ENCODE measurements around the gene TOMM70. TPM values are rescaled to one million over a fixed set of nuclear protein-coding genes. Genes with fewer than 3 reads are reported as not detected.

TOMM70 gene
- total RNA-seq, 3 donors from 2014 or later = 37.4 to 50.4 (median 44.2) TPM

DNA sequence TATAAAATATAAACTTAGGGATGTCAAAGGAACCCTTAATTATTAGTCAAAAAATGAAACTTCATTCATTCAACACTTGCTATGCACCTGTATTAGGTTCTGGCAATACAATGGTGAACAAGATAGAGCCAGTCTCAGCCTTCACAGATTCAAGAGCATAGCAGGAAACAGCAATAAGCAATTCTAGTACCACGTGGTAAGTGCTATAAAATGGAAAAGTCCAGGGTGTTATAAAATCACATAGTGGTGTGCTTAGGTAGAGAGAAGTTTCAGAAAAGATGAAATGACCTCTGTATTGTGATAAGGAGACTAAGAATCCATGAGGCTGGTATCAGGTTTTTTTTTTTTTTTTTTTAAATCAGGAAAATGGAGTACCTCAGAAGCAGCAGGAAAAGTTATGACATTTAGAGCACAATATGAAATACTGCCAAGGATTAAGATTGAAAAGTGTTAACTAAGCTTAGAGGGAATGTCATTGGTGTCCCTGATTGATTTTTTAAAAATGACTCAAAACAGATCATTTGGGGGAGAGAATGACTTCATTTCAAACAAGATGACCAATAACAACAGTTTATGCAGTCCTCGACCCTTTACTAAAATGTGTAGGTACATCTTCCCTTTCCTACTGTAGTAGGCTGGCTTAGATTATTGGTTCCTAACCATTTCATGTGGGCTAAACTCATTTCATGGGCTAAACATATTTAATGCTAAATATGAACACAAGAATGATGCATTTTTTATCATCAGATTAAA is 5.0 kb downstream of the TOMM70 start:
- Histone ChIP-seq H3K36me3 (ENCODE audit: low read depth) (no peaks in the 10 kb centered on the region), H3K4me3 (no peak overlapping the region), H3K9me3 (no peaks in the 10 kb centered on the region), H3K4me1 (ENCODE audit: low read depth) (peaks cover 27% of the 10 kb centered on the region)
- DNase-seq (peak in 1 of 3 donors; percentile 20), ATAC-seq (peak; percentile 92)
- intact Hi-C loops (cut with DNase I, micrococcal nuclease) = no loop called here
- TF ChIP-seq, protein P1, sequence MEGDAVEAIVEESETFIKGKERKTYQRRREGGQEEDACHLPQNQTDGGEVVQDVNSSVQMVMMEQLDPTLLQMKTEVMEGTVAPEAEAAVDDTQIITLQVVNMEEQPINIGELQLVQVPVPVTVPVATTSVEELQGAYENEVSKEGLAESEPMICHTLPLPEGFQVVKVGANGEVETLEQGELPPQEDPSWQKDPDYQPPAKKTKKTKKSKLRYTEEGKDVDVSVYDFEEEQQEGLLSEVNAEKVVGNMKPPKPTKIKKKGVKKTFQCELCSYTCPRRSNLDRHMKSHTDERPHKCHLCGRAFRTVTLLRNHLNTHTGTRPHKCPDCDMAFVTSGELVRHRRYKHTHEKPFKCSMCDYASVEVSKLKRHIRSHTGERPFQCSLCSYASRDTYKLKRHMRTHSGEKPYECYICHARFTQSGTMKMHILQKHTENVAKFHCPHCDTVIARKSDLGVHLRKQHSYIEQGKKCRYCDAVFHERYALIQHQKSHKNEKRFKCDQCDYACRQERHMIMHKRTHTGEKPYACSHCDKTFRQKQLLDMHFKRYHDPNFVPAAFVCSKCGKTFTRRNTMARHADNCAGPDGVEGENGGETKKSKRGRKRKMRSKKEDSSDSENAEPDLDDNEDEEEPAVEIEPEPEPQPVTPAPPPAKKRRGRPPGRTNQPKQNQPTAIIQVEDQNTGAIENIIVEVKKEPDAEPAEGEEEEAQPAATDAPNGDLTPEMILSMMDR (IDR thresholded peaks at IDR 0.05) = no peak

GRCh38 chr3:100389025-100389424 is 11.9 kb downstream of the TOMM70 start:
- DNase-seq (no peak), ATAC-seq (no peak)
- intact Hi-C loops (cut with DNase I, micrococcal nuclease) = no loop called here
- no peaks in the 10 kb centered on the region for H3K4me1 ChIP-seq (ENCODE audit: low read depth)
- no peak overlapping the region for H3K4me3 ChIP-seq
- TF ChIP-seq, protein P1 (IDR thresholded peaks at IDR 0.05) = no peak
- no peaks in the 10 kb centered on the region for H3K36me3 ChIP-seq (ENCODE audit: low read depth)
- peaks cover 11% of the 10 kb centered on the region for H3K9me3 ChIP-seq

GRCh38 chr3:100386437-100387074 is 14.3 kb downstream of the TOMM70 start:
- ATAC-seq (no peak), DNase-seq (no peak)
- no peaks in the 10 kb centered on the region for H3K4me1 ChIP-seq (ENCODE audit: low read depth)
- no peaks in the 10 kb centered on the region for H3K36me3 ChIP-seq (ENCODE audit: low read depth)
- H3K4me3 ChIP-seq = no peak overlapping the region
- intact Hi-C loops (cut with DNase I, micrococcal nuclease) = no loop called here
- peaks cover 11% of the 10 kb centered on the region for H3K9me3 ChIP-seq
- TF ChIP-seq, protein P1 (IDR thresholded peaks at IDR 0.05) = no peak

DNA sequence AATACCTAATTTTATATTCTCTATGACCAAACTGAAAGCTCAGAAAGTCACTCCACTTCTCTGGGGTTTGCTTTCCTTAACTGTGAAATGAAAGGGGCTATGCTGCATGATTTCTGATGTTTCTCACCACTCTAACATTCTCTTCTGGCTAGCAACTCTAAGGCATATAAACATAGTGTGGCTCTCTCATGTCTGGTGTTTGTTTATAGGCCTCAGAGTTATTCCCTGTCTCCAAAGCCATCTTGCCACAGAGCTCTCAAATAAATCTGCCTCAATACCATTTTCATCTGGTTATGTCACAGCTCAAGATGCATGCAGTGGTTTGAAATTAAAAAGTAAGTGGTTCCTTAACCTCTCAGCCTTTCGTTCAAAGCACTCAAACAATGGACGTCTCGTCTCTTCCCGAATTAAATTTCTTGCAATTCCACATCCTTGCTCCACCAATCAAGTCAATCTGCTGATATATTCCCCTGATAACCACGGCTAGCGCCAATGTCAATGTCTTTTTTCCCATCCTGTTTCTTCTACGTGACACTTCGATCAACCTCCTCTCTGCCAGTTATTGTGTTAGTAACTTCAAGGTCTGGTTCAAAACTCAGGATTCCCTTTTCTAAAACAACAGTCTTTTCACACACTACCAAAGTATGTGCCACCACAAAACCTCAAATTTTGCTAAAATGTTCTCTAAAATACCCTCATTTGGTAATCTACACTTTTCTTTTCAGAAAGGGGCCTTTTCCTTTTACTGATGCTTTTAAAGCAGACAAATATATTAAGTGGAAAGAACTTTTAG is 16.0 kb downstream of the TOMM70 start:
- DNase-seq (no peak), ATAC-seq (no peak)
- intact Hi-C loops (cut with DNase I, micrococcal nuclease) = no loop called here
- Histone ChIP-seq H3K9me3 (peaks cover 11% of the 10 kb centered on the region), H3K4me1 (ENCODE audit: low read depth) (no peaks in the 10 kb centered on the region), H3K4me3 (no peak overlapping the region), H3K36me3 (ENCODE audit: low read depth) (no peaks in the 10 kb centered on the region)
- TF ChIP-seq, protein P1 (IDR thresholded peaks at IDR 0.05) = no peak

DNA sequence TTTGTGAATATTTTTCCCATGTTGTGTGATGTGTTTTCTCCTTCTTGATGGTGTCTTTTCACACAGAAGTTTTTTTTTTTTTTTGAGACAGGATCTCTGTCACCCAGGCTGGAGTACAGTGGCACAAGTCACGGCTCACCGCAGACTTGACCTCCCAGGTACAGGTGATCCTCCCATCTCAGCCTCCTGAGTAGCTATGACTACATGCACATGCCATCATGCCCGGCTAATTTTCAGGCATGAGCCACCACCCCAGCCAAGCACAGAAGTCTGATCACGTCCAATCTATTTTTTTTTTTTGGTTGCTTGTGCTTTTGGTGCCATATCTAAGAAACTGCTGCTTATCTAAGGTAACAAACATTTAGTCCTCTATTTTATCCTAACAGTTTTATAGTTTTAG is 24.6 kb downstream of the TOMM70 start:
- no peaks in the 10 kb centered on the region for H3K36me3 ChIP-seq (ENCODE audit: low read depth)
- ATAC-seq (no peak), DNase-seq (no peak)
- H3K4me1 ChIP-seq (ENCODE audit: low read depth) = no peaks in the 10 kb centered on the region
- no peak overlapping the region for H3K4me3 ChIP-seq
- intact Hi-C loops (cut with DNase I, micrococcal nuclease) = no loop called here
- no peaks in the 10 kb centered on the region for H3K9me3 ChIP-seq
- TF ChIP-seq, protein P1 (IDR thresholded peaks at IDR 0.05) = no peak
